ENCODE data around the gene TRAPPC8. TPM values are rescaled to one million over a fixed set of nuclear protein-coding genes. Genes with fewer than 3 reads are reported as not detected.

Gene TRAPPC8
- total RNA-seq, 1 donor from 2014 or later, result 55.1 TPM

- no peak for DNase-seq (ENCODE audit: low read depth, low spot score)
Observed at GRCh38 chr18:31795747-31796146, 147.2 kb downstream of the TRAPPC8 start.

GRCh38 chr18:31793531-31793930 is 149.4 kb downstream of the TRAPPC8 start:
- no peak for DNase-seq (ENCODE audit: low read depth, low spot score)

GRCh38 chr18:31792580-31792911 is 150.4 kb downstream of the TRAPPC8 start:
- no peak for DNase-seq (ENCODE audit: low read depth, low spot score)

- no peak for DNase-seq (ENCODE audit: low read depth, low spot score)
Observed at GRCh38 chr18:31791817-31792579, 150.9 kb downstream of the TRAPPC8 start.

- no peak for DNase-seq (ENCODE audit: low read depth, low spot score)
Observed at GRCh38 chr18:31789409-31789808, 153.5 kb downstream of the TRAPPC8 start.

- DNase-seq (ENCODE audit: low read depth, low spot score), result no peak
Observed at GRCh38 chr18:31783059-31783458, 159.9 kb downstream of the TRAPPC8 start.

Other genes with a start within 250 kb of the TRAPPC8 start
- gene SLC25A52, start 182.2 kb downstream of the TRAPPC8 start, total RNA-seq, result 0.32 TPM in 1 of 2 replicates, not detected in the other
- gene RNF125, start 75.7 kb upstream of the TRAPPC8 start, total RNA-seq, result 0.53 and 0.60 TPM in 2 replicates
- 37.1 and 46.1 TPM in 2 replicates for gene RNF138, start 148.7 kb upstream of the TRAPPC8 start, total RNA-seq
- not detected in 2 replicates for gene MEP1B, start 246.9 kb upstream of the TRAPPC8 start, total RNA-seq

Measured in pulmonary artery endothelial cell (primary cell).